WTC11 (cell line): ENCODE data around the gene GNB2. TPM values are rescaled to one million over a fixed set of nuclear protein-coding genes. Genes with fewer than 3 reads are reported as not detected.

ENCODE experiments used
- ATAC-seq: fragments of 200-7000 bp; cut with Tn5 transposase; 2 replicates; pipeline ENCODE4 v1.10.0; 2021; ENCODE audit warnings: mild to moderate bottlenecking, moderate library complexity
- CTCF ChIA-PET: fragments of 300-600 bp; sonication (Branson Sonifier 250); formaldehyde crosslinking; loops from one replicate; lab custom pipeline; 2021; ENCODE audit warnings: antibody characterized with exemption; lab: Charles Lee
- POLR2A ChIA-PET: fragments of 350-600 bp; sonication (Branson Sonifier 250); formaldehyde crosslinking; loops from one replicate; lab custom pipeline; 2021; ENCODE audit warnings: antibody characterized with exemption; lab: Charles Lee
- DNase-seq: peaks from one replicate; pipeline ENCODE4 v3.0.0; 2021; ENCODE audit warnings: low spot score
- H3K27ac Mint-ChIP-seq: 2 replicates; pipeline ENCODE4 v1.8.0; 2021; ENCODE audit warnings: mixed read lengths
- H3K27me3 Mint-ChIP-seq: 2 replicates; pipeline ENCODE4 v1.8.0; 2021; ENCODE audit warnings: low read depth, mild to moderate bottlenecking, moderate library complexity, mixed read lengths
- H3K36me3 Mint-ChIP-seq: 2 replicates; pipeline ENCODE4 v1.8.0; 2021; ENCODE audit warnings: mixed read lengths
- H3K4me1 Mint-ChIP-seq: 2 replicates; pipeline ENCODE4 v1.8.0; 2022; ENCODE audit warnings: mixed read lengths
- H3K4me3 Mint-ChIP-seq: 2 replicates; pipeline ENCODE4 v1.8.0; 2021; ENCODE audit warnings: mild to moderate bottlenecking, moderate library complexity, mixed read lengths
- H3K9me3 Mint-ChIP-seq: 2 replicates; pipeline ENCODE4 v1.8.0; 2021; ENCODE audit warnings: mixed read lengths
- FOXJ3 ChIP-seq: sonication (generic); formaldehyde crosslinking; IDR thresholded peaks from 2 replicates; pipeline ENCODE4 v1.9.0; 2021; ENCODE audit warnings: missing genetic modification reagents, mild to moderate bottlenecking, borderline replicate concordance
- IRF1 ChIP-seq: sonication (generic); formaldehyde crosslinking; IDR thresholded peaks from 2 replicates; pipeline ENCODE4 v1.8.0; 2023; ENCODE audit warnings: missing genetic modification reagents
- KAT7 ChIP-seq: sonication (generic); formaldehyde crosslinking; IDR thresholded peaks from 2 replicates; pipeline ENCODE4 v1.8.1; 2023; ENCODE audit warnings: missing genetic modification reagents, mild to moderate bottlenecking, borderline replicate concordance
- PRRX2 ChIP-seq: fragments of 250-450 bp; sonication (Bioruptor Pico); IDR thresholded peaks from 2 replicates; pipeline ENCODE4 v1.8.0; 2021; ENCODE audit warnings: mild to moderate bottlenecking
- ZNF232 ChIP-seq: sonication (generic); formaldehyde crosslinking; IDR thresholded peaks from 2 replicates; pipeline ENCODE4 v1.8.0; 2022; ENCODE audit warnings: mild to moderate bottlenecking, missing genetic modification reagents
- ZNF263 ChIP-seq: sonication (generic); formaldehyde crosslinking; IDR thresholded peaks from 2 replicates; pipeline ENCODE4 v1.8.1; 2022; ENCODE audit warnings: low read depth, mild to moderate bottlenecking, moderate library complexity, missing genetic modification reagents
- total RNA-seq: library from RNA; stranded (reverse); gene quantifications from 3 replicates; pipeline ENCODE4 v1.2.3, GENCODE V29; 2021
- TF ChIP-seq, protein P1 (sequence below): sonication (generic); formaldehyde crosslinking; IDR thresholded peaks from 2 replicates; pipeline ENCODE4 v1.8.1; 2023; ENCODE audit warnings: mild to moderate bottlenecking, missing genetic modification reagents, borderline replicate concordance
- TF ChIP-seq, protein P2 (sequence below): sonication (generic); formaldehyde crosslinking; IDR thresholded peaks from 2 replicates; pipeline ENCODE4 v1.8.1; 2022; ENCODE audit warnings: mild to moderate bottlenecking, missing genetic modification reagents, moderate library complexity, borderline replicate concordance
- TF ChIP-seq, protein P3 (sequence below): fragments of 250-450 bp; sonication (Bioruptor Pico); IDR thresholded peaks from 2 replicates; pipeline ENCODE4 v1.9.0; 2021; ENCODE audit warnings: moderate library complexity, mild to moderate bottlenecking, inconsistent platforms, borderline replicate concordance
- TF ChIP-seq, protein P4 (sequence below): fragments of 250-450 bp; sonication (Bioruptor Pico); IDR thresholded peaks from 2 replicates; pipeline ENCODE4 v1.9.0; 2021; ENCODE audit warnings: mild to moderate bottlenecking, borderline replicate concordance
- TF ChIP-seq, protein P5 (sequence below): fragments of 250-450 bp; sonication (Bioruptor Pico); IDR thresholded peaks from 2 replicates; pipeline ENCODE4 v1.8.0; 2021; ENCODE audit warnings: mild to moderate bottlenecking

The GNB2 gene
- total RNA-seq, 1 experiment from 2014 or later = 194 TPM

GRCh38 chr7:100686822-100687211, 13.3 kb downstream of the GNB2 start (continued):
- no peak for TF ChIP-seq FOXJ3 (CRISPR knock-in tag)

DNA sequence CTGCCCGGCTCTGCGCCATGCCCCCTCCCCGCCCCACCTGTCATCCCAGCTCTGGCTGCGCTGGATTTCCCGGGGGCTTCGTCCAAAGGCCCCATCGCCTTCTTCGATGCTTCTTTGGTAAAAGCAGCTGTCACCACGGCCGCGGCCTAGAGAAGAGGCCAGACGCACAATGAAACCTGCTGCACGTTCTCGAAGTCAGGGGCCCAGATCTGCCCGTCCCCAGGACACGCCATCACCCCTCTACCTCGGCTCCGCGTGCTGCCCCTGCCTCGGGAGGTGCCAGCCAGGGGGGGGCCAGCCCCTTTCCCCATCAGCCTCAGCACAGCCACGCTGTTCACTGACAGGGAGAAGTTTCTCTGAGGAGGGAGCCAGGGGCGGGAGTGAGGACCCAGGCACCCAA, 13.7 kb downstream of the GNB2 start:
- ATAC-seq (no peak), DNase-seq (no peak)
- H3K36me3 Mint-ChIP-seq = peaks cover 27% of the 10 kb centered on the region
- no peak overlapping the region for H3K4me3 Mint-ChIP-seq
- POLR2A ChIA-PET = no interaction called here
- H3K27me3 Mint-ChIP-seq = no peaks in the 10 kb centered on the region
- no peak for TF ChIP-seq IRF1 (CRISPR knock-in tag)
- TF ChIP-seq, protein P1, sequence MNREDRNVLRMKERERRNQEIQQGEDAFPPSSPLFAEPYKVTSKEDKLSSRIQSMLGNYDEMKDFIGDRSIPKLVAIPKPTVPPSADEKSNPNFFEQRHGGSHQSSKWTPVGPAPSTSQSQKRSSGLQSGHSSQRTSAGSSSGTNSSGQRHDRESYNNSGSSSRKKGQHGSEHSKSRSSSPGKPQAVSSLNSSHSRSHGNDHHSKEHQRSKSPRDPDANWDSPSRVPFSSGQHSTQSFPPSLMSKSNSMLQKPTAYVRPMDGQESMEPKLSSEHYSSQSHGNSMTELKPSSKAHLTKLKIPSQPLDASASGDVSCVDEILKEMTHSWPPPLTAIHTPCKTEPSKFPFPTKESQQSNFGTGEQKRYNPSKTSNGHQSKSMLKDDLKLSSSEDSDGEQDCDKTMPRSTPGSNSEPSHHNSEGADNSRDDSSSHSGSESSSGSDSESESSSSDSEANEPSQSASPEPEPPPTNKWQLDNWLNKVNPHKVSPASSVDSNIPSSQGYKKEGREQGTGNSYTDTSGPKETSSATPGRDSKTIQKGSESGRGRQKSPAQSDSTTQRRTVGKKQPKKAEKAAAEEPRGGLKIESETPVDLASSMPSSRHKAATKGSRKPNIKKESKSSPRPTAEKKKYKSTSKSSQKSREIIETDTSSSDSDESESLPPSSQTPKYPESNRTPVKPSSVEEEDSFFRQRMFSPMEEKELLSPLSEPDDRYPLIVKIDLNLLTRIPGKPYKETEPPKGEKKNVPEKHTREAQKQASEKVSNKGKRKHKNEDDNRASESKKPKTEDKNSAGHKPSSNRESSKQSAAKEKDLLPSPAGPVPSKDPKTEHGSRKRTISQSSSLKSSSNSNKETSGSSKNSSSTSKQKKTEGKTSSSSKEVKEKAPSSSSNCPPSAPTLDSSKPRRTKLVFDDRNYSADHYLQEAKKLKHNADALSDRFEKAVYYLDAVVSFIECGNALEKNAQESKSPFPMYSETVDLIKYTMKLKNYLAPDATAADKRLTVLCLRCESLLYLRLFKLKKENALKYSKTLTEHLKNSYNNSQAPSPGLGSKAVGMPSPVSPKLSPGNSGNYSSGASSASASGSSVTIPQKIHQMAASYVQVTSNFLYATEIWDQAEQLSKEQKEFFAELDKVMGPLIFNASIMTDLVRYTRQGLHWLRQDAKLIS (CRISPR knock-in tag) = no peak
- TF ChIP-seq, protein P2, sequence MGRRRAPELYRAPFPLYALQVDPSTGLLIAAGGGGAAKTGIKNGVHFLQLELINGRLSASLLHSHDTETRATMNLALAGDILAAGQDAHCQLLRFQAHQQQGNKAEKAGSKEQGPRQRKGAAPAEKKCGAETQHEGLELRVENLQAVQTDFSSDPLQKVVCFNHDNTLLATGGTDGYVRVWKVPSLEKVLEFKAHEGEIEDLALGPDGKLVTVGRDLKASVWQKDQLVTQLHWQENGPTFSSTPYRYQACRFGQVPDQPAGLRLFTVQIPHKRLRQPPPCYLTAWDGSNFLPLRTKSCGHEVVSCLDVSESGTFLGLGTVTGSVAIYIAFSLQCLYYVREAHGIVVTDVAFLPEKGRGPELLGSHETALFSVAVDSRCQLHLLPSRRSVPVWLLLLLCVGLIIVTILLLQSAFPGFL (CRISPR knock-in tag) = no peak
- H3K9me3 Mint-ChIP-seq = no peaks in the 10 kb centered on the region
- no peak overlapping the region for H3K27ac Mint-ChIP-seq
- peaks cover 19% of the 10 kb centered on the region for H3K4me1 Mint-ChIP-seq
- CTCF ChIA-PET = interaction anchor here (0.6 to 1.5 kb wide), 2 partner anchors 53 to 58 kb away, joined by 3 to 5 read pairs; no protein-coding TSS in a partner anchor

DNA sequence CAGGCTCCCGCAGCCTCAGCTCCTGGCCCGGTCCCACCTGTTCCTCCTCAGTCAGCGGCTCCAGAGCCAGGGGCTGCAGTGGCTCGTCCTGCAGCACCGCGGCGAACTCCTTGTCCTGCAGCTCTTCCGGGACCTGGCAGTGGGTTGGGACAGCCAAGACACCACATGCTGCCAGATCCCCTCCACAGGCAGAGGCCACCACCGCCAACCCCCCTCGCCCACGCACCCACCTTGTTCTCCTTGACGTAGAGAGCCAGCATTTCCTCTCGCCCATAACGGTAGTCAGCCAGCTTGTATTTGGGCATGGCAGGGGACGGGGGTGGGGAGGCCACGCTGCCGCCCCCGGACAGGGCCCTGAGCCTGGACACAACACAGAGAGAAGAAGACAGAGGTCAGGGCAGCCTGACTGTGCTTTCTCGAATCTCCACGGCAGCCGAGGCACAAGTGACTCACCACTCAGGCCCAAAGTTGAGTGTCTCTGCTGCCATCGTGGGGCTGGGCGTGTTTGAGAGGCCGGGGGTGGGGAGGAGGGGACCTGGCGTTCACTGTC, 14.3 kb downstream of the GNB2 start:
- H3K27me3 Mint-ChIP-seq = no peaks in the 10 kb centered on the region
- H3K4me1 Mint-ChIP-seq = peaks cover 25% of the 10 kb centered on the region
- no peak for DNase-seq
- H3K4me3 Mint-ChIP-seq = no peak overlapping the region
- no peaks in the 10 kb centered on the region for H3K9me3 Mint-ChIP-seq
- H3K27ac Mint-ChIP-seq = no peak overlapping the region
- no peak for TF ChIP-seq ZNF232 (CRISPR knock-in tag)
- TF ChIP-seq PRRX2 (CRISPR knock-in tag) = no peak
- TF ChIP-seq, protein P3, sequence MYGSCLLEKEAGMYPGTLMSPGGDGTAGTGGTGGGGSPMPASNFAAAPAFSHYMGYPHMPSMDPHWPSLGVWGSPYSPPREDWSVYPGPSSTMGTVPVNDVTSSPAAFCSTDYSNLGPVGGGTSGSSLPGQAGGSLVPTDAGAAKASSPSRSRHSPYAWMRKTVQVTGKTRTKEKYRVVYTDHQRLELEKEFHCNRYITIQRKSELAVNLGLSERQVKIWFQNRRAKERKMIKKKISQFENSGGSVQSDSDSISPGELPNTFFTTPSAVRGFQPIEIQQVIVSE (CRISPR knock-in tag) = no peak
- TF ChIP-seq, protein P4, sequence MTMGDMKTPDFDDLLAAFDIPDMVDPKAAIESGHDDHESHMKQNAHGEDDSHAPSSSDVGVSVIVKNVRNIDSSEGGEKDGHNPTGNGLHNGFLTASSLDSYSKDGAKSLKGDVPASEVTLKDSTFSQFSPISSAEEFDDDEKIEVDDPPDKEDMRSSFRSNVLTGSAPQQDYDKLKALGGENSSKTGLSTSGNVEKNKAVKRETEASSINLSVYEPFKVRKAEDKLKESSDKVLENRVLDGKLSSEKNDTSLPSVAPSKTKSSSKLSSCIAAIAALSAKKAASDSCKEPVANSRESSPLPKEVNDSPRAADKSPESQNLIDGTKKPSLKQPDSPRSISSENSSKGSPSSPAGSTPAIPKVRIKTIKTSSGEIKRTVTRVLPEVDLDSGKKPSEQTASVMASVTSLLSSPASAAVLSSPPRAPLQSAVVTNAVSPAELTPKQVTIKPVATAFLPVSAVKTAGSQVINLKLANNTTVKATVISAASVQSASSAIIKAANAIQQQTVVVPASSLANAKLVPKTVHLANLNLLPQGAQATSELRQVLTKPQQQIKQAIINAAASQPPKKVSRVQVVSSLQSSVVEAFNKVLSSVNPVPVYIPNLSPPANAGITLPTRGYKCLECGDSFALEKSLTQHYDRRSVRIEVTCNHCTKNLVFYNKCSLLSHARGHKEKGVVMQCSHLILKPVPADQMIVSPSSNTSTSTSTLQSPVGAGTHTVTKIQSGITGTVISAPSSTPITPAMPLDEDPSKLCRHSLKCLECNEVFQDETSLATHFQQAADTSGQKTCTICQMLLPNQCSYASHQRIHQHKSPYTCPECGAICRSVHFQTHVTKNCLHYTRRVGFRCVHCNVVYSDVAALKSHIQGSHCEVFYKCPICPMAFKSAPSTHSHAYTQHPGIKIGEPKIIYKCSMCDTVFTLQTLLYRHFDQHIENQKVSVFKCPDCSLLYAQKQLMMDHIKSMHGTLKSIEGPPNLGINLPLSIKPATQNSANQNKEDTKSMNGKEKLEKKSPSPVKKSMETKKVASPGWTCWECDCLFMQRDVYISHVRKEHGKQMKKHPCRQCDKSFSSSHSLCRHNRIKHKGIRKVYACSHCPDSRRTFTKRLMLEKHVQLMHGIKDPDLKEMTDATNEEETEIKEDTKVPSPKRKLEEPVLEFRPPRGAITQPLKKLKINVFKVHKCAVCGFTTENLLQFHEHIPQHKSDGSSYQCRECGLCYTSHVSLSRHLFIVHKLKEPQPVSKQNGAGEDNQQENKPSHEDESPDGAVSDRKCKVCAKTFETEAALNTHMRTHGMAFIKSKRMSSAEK (CRISPR knock-in tag) = no peak
- TF ChIP-seq ZNF263 (CRISPR knock-in tag) = no peak
- TF ChIP-seq, protein P5, sequence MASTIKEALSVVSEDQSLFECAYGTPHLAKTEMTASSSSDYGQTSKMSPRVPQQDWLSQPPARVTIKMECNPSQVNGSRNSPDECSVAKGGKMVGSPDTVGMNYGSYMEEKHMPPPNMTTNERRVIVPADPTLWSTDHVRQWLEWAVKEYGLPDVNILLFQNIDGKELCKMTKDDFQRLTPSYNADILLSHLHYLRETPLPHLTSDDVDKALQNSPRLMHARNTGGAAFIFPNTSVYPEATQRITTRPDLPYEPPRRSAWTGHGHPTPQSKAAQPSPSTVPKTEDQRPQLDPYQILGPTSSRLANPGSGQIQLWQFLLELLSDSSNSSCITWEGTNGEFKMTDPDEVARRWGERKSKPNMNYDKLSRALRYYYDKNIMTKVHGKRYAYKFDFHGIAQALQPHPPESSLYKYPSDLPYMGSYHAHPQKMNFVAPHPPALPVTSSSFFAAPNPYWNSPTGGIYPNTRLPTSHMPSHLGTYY (CRISPR knock-in tag) = no peak
- no peak for TF ChIP-seq KAT7 (CRISPR knock-in tag)
- TF ChIP-seq, all 79 proteins: peak for 0
- ATAC-seq = no peak
- peaks cover 31% of the 10 kb centered on the region for H3K36me3 Mint-ChIP-seq
- ChIA-PET POLR2A (no interaction called here), CTCF (interaction anchor here (0.6 kb wide), 1 partner anchor 58 kb away, joined by 5 read pairs; no protein-coding TSS in a partner anchor)
